ENCODE measurements around the gene KRTAP4-6.
"Not testable (repeated sequence)": the region's sequence is repeated elsewhere in the genome, so short reads cannot be mapped to it uniquely, and the experiment has no call there.

Gene KRTAP4-6

DNA sequence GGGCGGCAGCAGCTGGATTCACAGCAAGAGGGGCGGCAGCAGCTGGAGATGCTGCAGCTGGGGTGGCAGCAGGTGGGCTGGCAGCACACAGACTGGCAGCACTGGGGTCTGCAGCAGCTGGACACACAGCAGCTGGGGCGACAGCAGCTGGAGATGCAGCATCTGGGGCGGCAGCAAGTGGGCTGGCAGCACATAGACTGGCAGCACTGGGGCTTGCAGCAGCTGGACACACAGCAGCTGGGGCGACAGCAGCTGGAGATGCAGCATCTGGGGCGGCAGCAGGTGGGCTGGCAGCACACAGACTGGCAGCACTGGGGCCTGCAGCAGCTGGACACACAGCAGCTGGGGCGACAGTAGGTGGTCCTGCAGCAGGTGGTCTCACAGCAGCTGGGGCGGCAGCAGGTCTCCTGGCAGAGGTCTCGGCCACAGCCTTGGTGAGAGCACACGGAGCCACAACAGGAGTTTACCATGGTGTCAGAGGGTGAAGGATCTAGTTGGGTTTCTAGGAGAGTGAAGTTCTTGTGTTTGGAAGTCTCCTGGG is 22.4 kb downstream of the KRTAP4-6 start, which contains the start of gene KRTAP4-11:
Gene KRTAP4-11 (minus strand): TSS at position 528 of the 541 bp plus-strand sequence. CDS start 58 bp downstream, at position 470.
- DNase-seq; in situ Hi-C loops (cut with HindIII; ENCODE audit: low pct_ligation_motif_present, low pct_unique_long_range_greater_than_20kb, low sequenced_read_pairs): not testable (repeated sequence)

GRCh38 chr17:41116297-41116696 is 24.0 kb downstream of the KRTAP4-6 start:
- no peak for DNase-seq
- in situ Hi-C loops (cut with HindIII; ENCODE audit: low pct_ligation_motif_present, low pct_unique_long_range_greater_than_20kb, low sequenced_read_pairs) = no loop called here

DNA sequence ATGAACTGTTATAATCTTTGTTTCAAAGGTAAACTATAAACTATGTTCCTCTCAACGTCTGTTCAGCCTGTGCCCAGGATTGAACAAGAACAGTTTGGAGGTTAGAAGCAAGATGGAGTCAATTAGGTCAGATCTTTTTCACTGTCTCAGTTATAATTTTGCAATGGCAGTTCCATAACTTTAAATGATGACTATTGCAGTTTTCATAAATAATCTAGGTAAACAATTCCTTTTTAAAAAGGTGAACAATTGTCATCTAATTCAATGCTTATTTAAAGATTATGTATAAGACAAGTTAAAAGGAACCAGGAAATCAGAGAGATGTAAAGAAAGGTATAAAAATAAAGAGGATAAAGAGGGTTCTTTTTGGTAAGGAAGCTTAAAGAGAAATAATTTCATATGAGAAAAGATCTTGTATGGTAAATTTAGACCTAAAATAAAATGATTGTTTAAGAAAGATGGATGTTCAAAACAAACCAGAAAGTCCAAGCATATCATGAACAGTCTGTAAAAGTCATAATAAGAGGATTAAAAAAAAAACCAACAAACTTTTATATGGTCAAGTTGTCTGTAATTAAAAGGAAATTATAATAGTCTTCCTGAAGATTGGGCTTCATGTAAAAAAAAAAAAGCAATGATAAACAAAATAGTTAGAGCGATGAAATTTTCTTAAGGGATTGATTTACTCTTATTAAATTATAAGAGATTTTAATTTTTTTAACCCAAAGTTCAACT is 29.0 kb downstream of the KRTAP4-6 start:
- no peak for DNase-seq
- in situ Hi-C loops (cut with HindIII; ENCODE audit: low pct_ligation_motif_present, low pct_unique_long_range_greater_than_20kb, low sequenced_read_pairs) = no loop called here

GRCh38 chr17:41108728-41109386 is 31.5 kb downstream of the KRTAP4-6 start:
- in situ Hi-C loops (cut with HindIII; ENCODE audit: low pct_ligation_motif_present, low pct_unique_long_range_greater_than_20kb, low sequenced_read_pairs); DNase-seq: not testable (repeated sequence)

GRCh38 chr17:41107941-41108450 is 32.3 kb downstream of the KRTAP4-6 start:
- no peak for DNase-seq
- in situ Hi-C loops (cut with HindIII; ENCODE audit: low pct_ligation_motif_present, low pct_unique_long_range_greater_than_20kb, low sequenced_read_pairs) = no loop called here

DNA sequence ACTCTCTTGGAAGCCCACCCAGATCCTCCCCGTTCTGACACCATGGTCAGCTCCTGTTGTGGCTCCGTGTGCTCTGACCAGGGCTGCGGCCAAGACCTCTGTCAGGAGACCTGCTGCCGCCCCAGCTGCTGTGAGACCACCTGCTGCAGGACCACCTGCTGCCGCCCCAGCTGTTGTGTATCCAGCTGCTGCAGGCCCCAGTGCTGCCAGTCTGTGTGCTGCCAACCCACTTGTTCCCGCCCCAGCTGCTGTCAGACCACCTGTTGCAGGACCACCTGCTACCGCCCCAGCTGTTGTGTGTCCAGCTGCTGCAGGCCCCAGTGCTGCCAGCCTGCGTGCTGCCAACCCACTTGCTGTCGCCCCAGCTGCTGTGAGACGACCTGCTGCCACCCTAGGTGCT is 35.0 kb downstream of the KRTAP4-6 start, which contains the start of gene KRTAP4-9:
Gene KRTAP4-9 (plus strand): TSS at position 43 of the 400 bp plus-strand sequence. CDS start 0 bp downstream, at position 43.
- DNase-seq; in situ Hi-C loops (cut with HindIII; ENCODE audit: low pct_ligation_motif_present, low pct_unique_long_range_greater_than_20kb, low sequenced_read_pairs): not testable (repeated sequence)

DNA sequence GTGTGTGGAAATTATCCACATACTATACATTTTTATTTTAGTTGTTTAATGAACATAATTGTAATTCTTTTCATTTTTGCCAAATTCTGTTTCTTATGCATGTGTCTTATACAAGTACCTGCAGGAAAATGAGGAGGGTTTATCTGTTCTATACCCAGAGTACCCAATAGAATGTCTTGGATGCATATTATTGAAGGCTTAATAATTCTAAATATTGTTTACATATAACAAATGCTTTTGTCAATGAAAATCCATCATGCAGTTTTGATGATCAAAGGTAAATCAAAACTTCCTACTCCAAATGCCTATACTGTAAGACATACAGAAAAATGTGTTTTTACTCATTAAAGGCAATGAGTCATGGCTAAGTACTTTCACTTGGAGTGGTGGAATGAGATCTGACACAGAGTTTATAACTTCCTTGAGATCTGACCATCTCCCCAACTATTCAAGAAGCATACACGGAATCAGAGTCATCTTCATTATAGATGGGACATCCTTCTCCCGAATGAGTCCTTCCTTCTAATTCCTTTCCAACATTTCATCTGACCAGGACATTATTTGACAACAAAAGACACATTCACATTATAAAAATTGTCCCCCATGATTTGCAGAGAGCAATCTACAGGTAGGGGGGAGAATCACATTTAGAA is 35.8 kb downstream of the KRTAP4-6 start:
- in situ Hi-C loops (cut with HindIII; ENCODE audit: low pct_ligation_motif_present, low pct_unique_long_range_greater_than_20kb, low sequenced_read_pairs) = not testable (repeated sequence)
- peak; percentile 67 for DNase-seq

- no peak for DNase-seq
- in situ Hi-C loops (cut with HindIII; ENCODE audit: low pct_ligation_motif_present, low pct_unique_long_range_greater_than_20kb, low sequenced_read_pairs) = no loop called here
Observed at GRCh38 chr17:41103896-41104295, 36.4 kb downstream of the KRTAP4-6 start.

DNA sequence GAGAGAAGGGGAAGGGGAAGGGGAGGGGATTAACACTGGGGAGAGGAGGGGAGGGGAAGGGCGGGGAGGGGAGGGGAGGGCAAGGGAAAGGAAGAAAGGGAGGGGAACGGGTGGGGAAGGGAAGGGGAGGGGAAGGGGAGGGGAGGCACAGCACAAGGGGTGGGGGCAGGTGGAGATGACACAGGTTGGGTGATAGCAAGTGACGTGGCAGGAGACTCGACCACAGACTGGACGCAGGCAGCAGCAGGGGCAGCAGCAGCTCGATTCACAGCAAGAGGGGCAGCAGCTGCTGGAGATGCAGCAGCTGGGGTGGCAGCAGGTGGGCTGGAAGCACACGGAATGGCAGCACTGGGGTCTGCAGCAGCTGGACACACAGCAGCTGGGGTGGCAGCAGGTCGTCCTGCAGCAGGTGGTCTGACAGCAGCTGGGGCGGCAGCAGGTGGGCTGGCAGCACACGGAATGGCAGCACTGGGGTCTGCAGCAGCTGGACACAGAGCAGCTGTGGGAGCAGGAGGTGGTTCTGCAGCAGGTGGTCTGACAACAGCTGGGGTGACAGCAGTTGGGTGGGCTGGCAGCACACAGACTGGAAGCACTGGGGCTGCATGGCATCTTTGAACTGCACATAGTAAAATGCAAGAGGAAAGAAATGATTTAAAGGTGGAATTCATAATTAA is 38.6 kb downstream of the KRTAP4-6 start, which contains the start of gene KRTAP4-16:
Gene KRTAP4-16 (minus strand): TSS at position 624 of the 674 bp plus-strand sequence. CDS start 0 bp downstream, at position 624.
- in situ Hi-C loops (cut with HindIII; ENCODE audit: low pct_ligation_motif_present, low pct_unique_long_range_greater_than_20kb, low sequenced_read_pairs) = no loop called here
- no peak for DNase-seq

- DNase-seq = peak; percentile 15
- in situ Hi-C loops (cut with HindIII; ENCODE audit: low pct_ligation_motif_present, low pct_unique_long_range_greater_than_20kb, low sequenced_read_pairs) = not testable (repeated sequence)
Observed at GRCh38 chr17:41099682-41100480, 40.5 kb downstream of the KRTAP4-6 start.

- in situ Hi-C loops (cut with HindIII; ENCODE audit: low pct_ligation_motif_present, low pct_unique_long_range_greater_than_20kb, low sequenced_read_pairs) = no loop called here
Observed at GRCh38 chr17:41098481-41098880, 41.9 kb downstream of the KRTAP4-6 start.

GRCh38 chr17:41098042-41098441 is 42.3 kb downstream of the KRTAP4-6 start, which contains the start of gene KRTAP4-8:
Gene KRTAP4-8, minus strand, starts transcription at chr17:41098142. Its CDS starts 58 bp downstream, at chr17:41098084.
- in situ Hi-C loops (cut with HindIII; ENCODE audit: low pct_ligation_motif_present, low pct_unique_long_range_greater_than_20kb, low sequenced_read_pairs) = no loop called here
- no peak for DNase-seq

More at GRCh38 chr17:41098481-41098880, 41.9 kb downstream of the KRTAP4-6 start:
- no peak for DNase-seq

GRCh38 chr17:41096055-41096454 is 44.3 kb downstream of the KRTAP4-6 start:
- no peak for DNase-seq
- in situ Hi-C loops (cut with HindIII; ENCODE audit: low pct_ligation_motif_present, low pct_unique_long_range_greater_than_20kb, low sequenced_read_pairs) = no loop called here
